ENCODE results near the gene SMURF2. TPM values are rescaled to one million over a fixed set of nuclear protein-coding genes. Genes with fewer than 3 reads are reported as not detected.

Gene SMURF2
- total and polyA plus RNA-seq, 8 donors, result 2.6 to 54.3 (median 17.2) TPM

GRCh38 chr17:64497565-64498035 lies 164.5 kb downstream of the SMURF2 start:
- TF ChIP-seq CTCF (IDR thresholded peaks at IDR 0.05), result no peak
- TF ChIP-seq POLR2AphosphoS5 (IDR thresholded peaks at IDR 0.05), result no peak
- TF ChIP-seq EP300 (IDR thresholded peaks at IDR 0.05), result no peak
- no peak for TF ChIP-seq POLR2A (IDR thresholded peaks at IDR 0.05)
- Histone ChIP-seq H3K9me3 (no peaks in the 10 kb centered on the region), H3K27me3 (no peaks in the 10 kb centered on the region), H3K27ac (peak overlapping the region; percentile 36 to 89 (median 86)), H3K4me1 (peaks cover 47 to 86% (median 66%) of the 10 kb centered on the region in 4 donors), H3K36me3 (peaks cover 48 to 60% (median 59%) of the 10 kb centered on the region in 4 donors), H3K4me3 (peak overlapping the region; percentile 74 to 90 (median 79))
- no peak for DNase-seq
- intact Hi-C loops (cut with DNase I; ENCODE audit: low total_unique reads), result no loop called here
- 18 to 26% (median 25%) methylated on average over 4 of the region's 4 CpGs for WGBS, 5 donors

- peaks cover 42 to 58% (median 56%) of the 10 kb centered on the region in 4 donors for H3K36me3 ChIP-seq
- peak within 1 kb of the TSS; percentile 36 to 89 (median 86) for H3K27ac ChIP-seq
- TF ChIP-seq CTCF (IDR thresholded peaks at IDR 0.05), result peak in 5 of 7 experiments; percentile 15 to 49 (median 28)
- TF ChIP-seq POLR2AphosphoS5 (IDR thresholded peaks at IDR 0.05), result peak; percentile 77 to 98 (median 87)
- no peak for TF ChIP-seq EP300 (IDR thresholded peaks at IDR 0.05)
- TF ChIP-seq POLR2A (IDR thresholded peaks at IDR 0.05), result peak in 1 of 4 donors; percentile 6
- peak; percentile 95 to 98 for DNase-seq
- WGBS, 5 donors, result 0 to 1% (median 0%) methylated on average over 42 to 50 of the region's 50 CpGs
- intact Hi-C loops (cut with DNase I; ENCODE audit: low total_unique reads), result no loop called here
- H3K27me3 ChIP-seq, result no peaks in the 10 kb centered on the region
- no peaks in the 10 kb centered on the region for H3K9me3 ChIP-seq
- peaks cover 40 to 80% (median 59%) of the 10 kb centered on the region in 4 donors for H3K4me1 ChIP-seq
- H3K4me3 ChIP-seq, result peak within 1 kb of the TSS; percentile 74 to 90 (median 79)
Measured at GRCh38 chr17:64496786-64497564, 165.1 kb downstream of the SMURF2 start, which contains the start of gene POLG2. Gene POLG2, minus strand, starts transcription at chr17:64497054. Its CDS starts 86 bp downstream, at chr17:64496968.

- 0 to 1% (median 1%) methylated on average over 20 of the region's 20 CpGs for WGBS, 5 donors
- Histone ChIP-seq H3K36me3 (peaks cover 36 to 57% (median 53%) of the 10 kb centered on the region in 4 donors), H3K4me3 (peak overlapping the region; percentile 74 to 90 (median 79)), H3K4me1 (peaks cover 35 to 74% (median 54%) of the 10 kb centered on the region in 4 donors), H3K27ac (peak overlapping the region; percentile 36 to 89 (median 86)), H3K9me3 (no peaks in the 10 kb centered on the region), H3K27me3 (no peaks in the 10 kb centered on the region)
- TF ChIP-seq CTCF (IDR thresholded peaks at IDR 0.05) (no peak), POLR2A (IDR thresholded peaks at IDR 0.05) (no peak), POLR2AphosphoS5 (IDR thresholded peaks at IDR 0.05) (no peak), EP300 (IDR thresholded peaks at IDR 0.05) (no peak)
- DNase-seq, result peak in 1 of 2 donors; percentile 17
- intact Hi-C loops (cut with DNase I; ENCODE audit: low total_unique reads), result no loop called here
Measured at GRCh38 chr17:64496348-64496785, 165.7 kb downstream of the SMURF2 start.

Small RNAs within 50 kb of the gene (small RNA-seq; reads per million reads assigned to genes)
- gene AC009994.1, result 0 reads per million in 4 donors

Other genes with a start within 250 kb of the SMURF2 start
- 1 to 10 TPM in 2 of 5 donors, not detected in 3; 1.8 to 4.2 TPM for gene MILR1, start 213.2 kb downstream of the SMURF2 start, total RNA-seq
- 1 to 10 TPM; 1.4 to 3.4 (median 2.7) TPM for gene MILR1, start 213.2 kb downstream of the SMURF2 start, polyA plus RNA-seq
- 10 to 100 TPM in 3 of 5 donors, 1 to 10 TPM in 2; 1.3 to 41.4 (median 12.3) TPM for gene POLG2, start 165.3 kb downstream of the SMURF2 start, total RNA-seq
- 10 to 100 TPM in 1 of 3 donors, 1 to 10 TPM in 2; 3.7 to 11.8 (median 8.0) TPM for gene POLG2, start 165.3 kb downstream of the SMURF2 start, polyA plus RNA-seq
- gene DDX5, start 156.0 kb downstream of the SMURF2 start, total RNA-seq, result 1,000 to 10,000 TPM in 1 of 5 donors, 100 to 1,000 TPM in 4; 415 to 1,284 (median 672) TPM
- 100 to 1,000 TPM; 208 to 307 (median 231) TPM for gene DDX5, start 156.0 kb downstream of the SMURF2 start, polyA plus RNA-seq
- gene CEP95, start 155.3 kb downstream of the SMURF2 start, total RNA-seq, result 100 to 1,000 TPM in 2 of 5 donors, 10 to 100 TPM in 3; 38.7 to 115 (median 76.2) TPM
- gene CEP95, start 155.3 kb downstream of the SMURF2 start, polyA plus RNA-seq, result 10 to 100 TPM; 15.7 to 40.7 (median 18.9) TPM